PFSK-1 (cell line): ENCODE measurements around the gene ENPP5.

Experiments
- FOXP2 ChIP-seq: optimal IDR thresholded peaks from 2 replicates; pipeline ENCODE3; 2011; ENCODE audit warnings: borderline replicate concordance, control low read depth, inconsistent platforms; ENCODE audit not compliant: insufficient read depth; ENCODE audit errors: extremely low read length, extremely low read depth
- POLR2AphosphoS5 ChIP-seq: IDR thresholded peaks from 2 replicates; pipeline ENCODE4 v1.6.1; 2012; ENCODE audit warnings: low read depth, mild to moderate bottlenecking, control low read depth, low read length, moderate library complexity
- REST ChIP-seq, 2 experiments: IDR thresholded peaks; 2 replicates each; pipeline versions ENCODE4 v1.6.1 to v1.8.0; 2011 to 2012; ENCODE audit warnings: low read depth in 2 of 2, low read length in 2 of 2, control low read depth in 1 of 2, inconsistent platforms in 1 of 2, mild to moderate bottlenecking in 1 of 2, moderate library complexity in 1 of 2; ENCODE audit not compliant: insufficient read depth in 1 of 2
- SIN3A ChIP-seq: IDR thresholded peaks from 2 replicates; pipeline ENCODE4 v1.6.1; 2012; ENCODE audit warnings: mild to moderate bottlenecking, low read length, moderate library complexity, borderline replicate concordance; ENCODE audit not compliant: insufficient read depth
- TAF1 ChIP-seq: IDR thresholded peaks from 2 replicates; pipeline ENCODE4 v1.6.1; 2012; ENCODE audit warnings: low read length, control low read depth, borderline replicate concordance; ENCODE audit not compliant: insufficient read depth

GRCh38 chr6:46210294-46210693, 39.5 kb upstream of the ENPP5 start:
- TF ChIP-seq REST (IDR thresholded peaks at IDR 0.05; ENCODE audit: insufficient read depth in 1 of 2, low read depth in 2 of 2, low read length in 2 of 2) (no peak), TAF1 (no peak), POLR2AphosphoS5 (no peak), SIN3A (no peak), FOXP2 (no peak)
